Measurements from ENCODE around the gene ANAPC2. TPM values are rescaled to one million over a fixed set of nuclear protein-coding genes. Genes with fewer than 3 reads are reported as not detected.

The ANAPC2 gene
- total and polyA plus RNA-seq, 2 of the 4 experiments (the other 2 are of a cell fraction), result 9.3 to 29.5 TPM

DNA sequence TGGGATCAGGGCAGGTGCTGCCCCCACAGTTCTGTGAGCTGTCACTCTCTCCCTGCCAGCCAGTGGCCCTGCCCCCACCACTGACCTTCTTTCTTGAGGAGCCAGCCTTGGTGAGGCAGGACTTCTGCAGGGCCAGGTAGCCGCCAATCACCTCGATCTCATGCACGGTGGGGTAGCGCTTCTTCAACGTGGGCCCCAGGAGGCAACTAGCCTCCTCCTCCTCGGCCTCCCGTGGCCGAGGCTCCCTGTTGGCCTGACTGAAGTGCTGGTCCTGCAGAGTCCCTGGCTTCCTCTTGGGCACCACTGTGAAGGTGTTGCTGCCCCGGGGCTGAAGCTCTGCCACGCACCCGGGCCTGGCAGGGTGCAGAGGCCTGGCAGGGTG, 10.5 kb upstream of the ANAPC2 start:
- dilution Hi-C loops (cut with HindIII; ENCODE audit: low sequenced_read_pairs, unreplicated experiment), result no loop called here
- peaks cover 35% of the 10 kb centered on the region for H4K20me1 ChIP-seq (ENCODE audit: insufficient read depth, low read length)

More for the DNA sequence above, 10.5 kb upstream of the ANAPC2 start:
- ChIA-PET CTCF (no interaction called here), POLR2A (ENCODE audit: unreplicated experiment) (interaction anchor here (1.3 kb wide), 2 partner anchors 10 to 42 kb away, joined by 3 to 4 read pairs; partner anchors contain the start of genes SSNA1 and TUBB4B)
- no peak overlapping the region for H4K8ac ChIP-seq (ENCODE audit: low read depth in 2 of 2, low read length in 2 of 2)
- H3K14ac ChIP-seq (replicated peaks; ENCODE audit: low read depth, low read length), result no peak overlapping the region
- peak overlapping the region; percentile 69 for H3K4me2 ChIP-seq (ENCODE audit: low read depth, low read length)
- no peak overlapping the region for H3K18ac ChIP-seq (ENCODE audit: low read depth, low read length)
- no peak overlapping the region for H2BK5ac ChIP-seq (ENCODE audit: low read depth, low read length, poor library complexity, severe bottlenecking)
- in situ Hi-C loops (cut with MboI; ENCODE audit: low sequenced_read_pairs) (no loop called here), intact Hi-C loops (cut with micrococcal nuclease) (no loop called here)
- H2BK120ac ChIP-seq (ENCODE audit: low read depth, low read length), result no peak overlapping the region
- H3K9me3 ChIP-seq (ENCODE audit: control insufficient read depth, insufficient read depth, low read length), result no peaks in the 10 kb centered on the region
- ATAC-seq (ENCODE audit: low read depth) (no peak), DNase-seq (no peak)
- no peak overlapping the region; the same call in 1 of the 2 replicates for H3K4me3 ChIP-seq (ENCODE audit: insufficient read depth, low read depth, low read length)
- H3K56ac ChIP-seq (ENCODE audit: extremely low read depth, insufficient read depth, low read length), result no peak overlapping the region
- H4K5ac ChIP-seq (ENCODE audit: low read depth, low read length), result no peak overlapping the region
- H3K27me3 ChIP-seq (ENCODE audit: control insufficient read depth, insufficient read depth, low read length), result no peaks in the 10 kb centered on the region
- H3K79me1 ChIP-seq (ENCODE audit: low read depth in 1 of 2, low read length in 2 of 2), result peaks cover 14 to 78% of the 10 kb centered on the region in 2 experiments
- H3K27ac ChIP-seq (ENCODE audit: insufficient read depth, low read length), result no peak overlapping the region
- H2AK5ac ChIP-seq (ENCODE audit: low read depth, low read length), result no peak overlapping the region
- peak overlapping the region; percentile 16; the same call in 1 of the 2 replicates for H3K9ac ChIP-seq (ENCODE audit: low read depth, low read length)
- no CpG with 5 or more reads among the region's 11 CpGs for whole genome bisulfite sequencing, 2 experiments (ENCODE audit: extremely low coverage in 2 of 2, insufficient read length in 1 of 2)
- H3K9me1 ChIP-seq (ENCODE audit: insufficient read depth, low read length), result 0 out of 2 replicates have a peak, but pooled peaks cover 2% of the 10 kb centered on the region
- peak overlapping the region; percentile 91 for H2AK9ac ChIP-seq (replicated peaks; ENCODE audit: low read depth, low read length, poor library complexity)
- 0 out of 2 replicates have a peak overlapping the region, but pooled peaks have one; percentile 11 for H3K23ac ChIP-seq (ENCODE audit: low read depth, low read length)
- peaks cover 17% of the 10 kb centered on the region for H3K4me1 ChIP-seq (ENCODE audit: control insufficient read depth, insufficient read depth, low read length)
- H2AFZ ChIP-seq (replicated peaks; ENCODE audit: low read length, poor library complexity), result peak overlapping the region; percentile 5
- H2BK20ac ChIP-seq (ENCODE audit: low read depth, low read length), result no peak overlapping the region
- TF ChIP-seq CEBPB (IDR thresholded peaks at IDR 0.05; ENCODE audit: low read depth, low read length), result no peak
- no peak for TF ChIP-seq RFX5 (IDR thresholded peaks at IDR 0.05; ENCODE audit: low read depth, low read length)
- TF ChIP-seq MAFK (IDR thresholded peaks at IDR 0.05; ENCODE audit: low read depth, low read length), result no peak
- TF ChIP-seq, protein P1, sequence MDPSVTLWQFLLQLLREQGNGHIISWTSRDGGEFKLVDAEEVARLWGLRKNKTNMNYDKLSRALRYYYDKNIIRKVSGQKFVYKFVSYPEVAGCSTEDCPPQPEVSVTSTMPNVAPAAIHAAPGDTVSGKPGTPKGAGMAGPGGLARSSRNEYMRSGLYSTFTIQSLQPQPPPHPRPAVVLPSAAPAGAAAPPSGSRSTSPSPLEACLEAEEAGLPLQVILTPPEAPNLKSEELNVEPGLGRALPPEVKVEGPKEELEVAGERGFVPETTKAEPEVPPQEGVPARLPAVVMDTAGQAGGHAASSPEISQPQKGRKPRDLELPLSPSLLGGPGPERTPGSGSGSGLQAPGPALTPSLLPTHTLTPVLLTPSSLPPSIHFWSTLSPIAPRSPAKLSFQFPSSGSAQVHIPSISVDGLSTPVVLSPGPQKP (IDR thresholded peaks at IDR 0.05; ENCODE audit: borderline replicate concordance, low read depth, low read length), result no peak
- TF ChIP-seq, protein P2, sequence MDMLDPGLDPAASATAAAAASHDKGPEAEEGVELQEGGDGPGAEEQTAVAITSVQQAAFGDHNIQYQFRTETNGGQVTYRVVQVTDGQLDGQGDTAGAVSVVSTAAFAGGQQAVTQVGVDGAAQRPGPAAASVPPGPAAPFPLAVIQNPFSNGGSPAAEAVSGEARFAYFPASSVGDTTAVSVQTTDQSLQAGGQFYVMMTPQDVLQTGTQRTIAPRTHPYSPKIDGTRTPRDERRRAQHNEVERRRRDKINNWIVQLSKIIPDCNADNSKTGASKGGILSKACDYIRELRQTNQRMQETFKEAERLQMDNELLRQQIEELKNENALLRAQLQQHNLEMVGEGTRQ (IDR thresholded peaks at IDR 0.05; ENCODE audit: low read depth, low read length), result no peak
- no peak for TF ChIP-seq POLR2A (IDR thresholded peaks at IDR 0.05; ENCODE audit: low read depth, low read length)
- TF ChIP-seq CHD1 (IDR thresholded peaks at IDR 0.05; ENCODE audit: low read depth, low read length), result no peak
- no peaks in the 10 kb centered on the region for H3K36me3 ChIP-seq (ENCODE audit: control insufficient read depth, insufficient read depth, low read length)
- no peak overlapping the region for H4K91ac ChIP-seq (ENCODE audit: insufficient read depth, low read depth, low read length)
- no peak overlapping the region for H3K4ac ChIP-seq (ENCODE audit: low read depth, low read length)
- BruUV-seq (replicated peaks), result no TSS peak
- no peak overlapping the region for H2BK15ac ChIP-seq (ENCODE audit: low read depth, low read length)
